Measurements from ENCODE around the gene BCO1.
A peak's percentile ranks its signal among the peaks of the same experiment; 100 is the strongest.

Gene BCO1

DNA sequence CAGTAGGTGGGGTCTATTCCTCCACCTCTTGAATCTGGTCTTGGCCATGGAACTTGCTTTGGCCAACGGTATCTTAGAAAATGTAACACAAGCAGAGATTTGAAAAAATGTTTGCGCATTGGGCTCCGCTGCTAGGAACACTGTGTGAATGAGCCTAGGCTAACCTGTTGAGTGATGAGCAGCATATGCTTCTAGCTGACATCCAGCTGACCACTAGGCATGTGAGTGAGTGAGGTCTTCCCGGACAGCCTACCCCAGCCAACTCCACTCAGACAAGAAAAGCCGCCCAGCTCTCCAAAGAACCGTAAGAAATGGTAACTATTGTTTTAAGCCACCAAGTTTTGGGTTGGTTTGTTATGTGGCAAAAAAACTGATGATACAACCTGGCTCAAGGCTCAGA, 31.4 kb upstream of the BCO1 start:
- Histone ChIP-seq H3K9ac (ENCODE audit: low read depth, low read length, poor library complexity) (no peak overlapping the region), H3K14ac (ENCODE audit: low read length) (no peak overlapping the region), H3K4ac (ENCODE audit: low read length) (no peak overlapping the region), H2BK15ac (ENCODE audit: low read length) (no peak overlapping the region), H2AK5ac (ENCODE audit: low read depth, low read length) (no peak overlapping the region), H2BK120ac (ENCODE audit: low read depth, low read length) (no peak overlapping the region), H2AFZ (ENCODE audit: low read length) (no peak overlapping the region), H3K18ac (ENCODE audit: low read length) (no peak overlapping the region), H4K8ac (ENCODE audit: low read depth, low read length) (no peak overlapping the region), H3K4me1 (ENCODE audit: control insufficient read depth in 2 of 2, insufficient read depth in 1 of 2, low read depth in 1 of 2, low read length in 2 of 2) (peaks cover 0 to 2% of the 10 kb centered on the region in 2 donors), H3K4me3 (ENCODE audit: low read length in 2 of 2) (no peak overlapping the region), H3K79me1 (ENCODE audit: low read depth, low read length) (no peaks in the 10 kb centered on the region), H3K27me3 (ENCODE audit: control insufficient read depth in 3 of 3, insufficient read depth in 3 of 3, low read depth in 1 of 3, low read length in 3 of 3) (peaks cover 0 to 11% (median 0%) of the 10 kb centered on the region in 3 experiments), H4K91ac (ENCODE audit: low read depth, low read length, poor library complexity) (no peak overlapping the region), H2BK12ac (ENCODE audit: low read length) (no peak overlapping the region), H3K36me3 (replicated peaks in 1 of 2; ENCODE audit: control insufficient read depth in 2 of 2, insufficient read depth in 2 of 2, low read length in 2 of 2) (no peaks in the 10 kb centered on the region), H3K9me3 (replicated peaks in 1 of 2; ENCODE audit: control insufficient read depth in 2 of 2, insufficient read depth in 1 of 2, low read depth in 1 of 2, low read length in 2 of 2) (no peaks in the 10 kb centered on the region), H3K23ac (ENCODE audit: low read depth, low read length, poor library complexity) (no peak overlapping the region), H3K27ac (replicated peaks; ENCODE audit: low read length) (no peak overlapping the region), H2BK5ac (ENCODE audit: low read length) (no peak overlapping the region), H3K4me2 (ENCODE audit: insufficient read depth, low read length, poor library complexity, severe bottlenecking) (no peak overlapping the region)
- no peak for DNase-seq (ENCODE audit: low spot score)
- WGBS, 2 donors (ENCODE audit: extremely low coverage in 2 of 2, insufficient read length in 2 of 2, insufficient replicate concordance in 1 of 2), result no CpG with 5 or more reads among the region's 6 CpGs

DNA sequence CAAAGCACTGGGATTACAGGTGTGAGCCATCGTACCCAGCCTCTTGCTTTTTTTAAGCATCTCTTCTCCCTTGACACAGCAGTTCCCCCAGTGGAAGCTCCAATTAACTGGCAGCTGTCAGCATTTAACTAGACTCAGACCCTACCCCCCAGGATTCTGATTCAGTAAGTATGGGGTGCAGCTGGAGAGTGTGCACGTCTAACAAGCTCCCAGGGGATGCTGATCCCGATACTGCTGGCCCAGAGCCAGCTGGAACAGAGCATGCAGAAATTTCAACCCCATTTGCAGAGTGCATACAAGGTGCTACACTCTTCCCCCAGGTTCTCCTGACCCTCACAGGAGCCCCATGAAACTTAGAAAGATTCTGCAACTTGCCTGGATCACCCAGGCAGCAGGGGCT, 27.7 kb upstream of the BCO1 start:
- Histone ChIP-seq H3K4me3 (ENCODE audit: low read length in 2 of 2) (no peak overlapping the region), H2AFZ (ENCODE audit: low read length) (no peak overlapping the region), H3K27ac (replicated peaks; ENCODE audit: low read length) (no peak overlapping the region), H4K8ac (ENCODE audit: low read depth, low read length) (no peak overlapping the region), H3K9me3 (replicated peaks in 1 of 2; ENCODE audit: control insufficient read depth in 2 of 2, insufficient read depth in 1 of 2, low read depth in 1 of 2, low read length in 2 of 2) (no peaks in the 10 kb centered on the region), H2BK5ac (ENCODE audit: low read length) (no peak overlapping the region), H2BK12ac (ENCODE audit: low read length) (no peak overlapping the region), H3K18ac (ENCODE audit: low read length) (peak overlapping the region; percentile 18), H3K14ac (ENCODE audit: low read length) (no peak overlapping the region), H3K9ac (ENCODE audit: low read depth, low read length, poor library complexity) (no peak overlapping the region), H2AK5ac (ENCODE audit: low read depth, low read length) (no peak overlapping the region), H3K4ac (ENCODE audit: low read length) (no peak overlapping the region), H3K4me2 (ENCODE audit: insufficient read depth, low read length, poor library complexity, severe bottlenecking) (no peak overlapping the region), H2BK120ac (ENCODE audit: low read depth, low read length) (no peak overlapping the region), H3K4me1 (ENCODE audit: control insufficient read depth in 2 of 2, insufficient read depth in 1 of 2, low read depth in 1 of 2, low read length in 2 of 2) (no peaks in the 10 kb centered on the region), H2BK15ac (ENCODE audit: low read length) (no peak overlapping the region), H3K79me1 (ENCODE audit: low read depth, low read length) (no peaks in the 10 kb centered on the region), H3K27me3 (ENCODE audit: control insufficient read depth in 3 of 3, insufficient read depth in 3 of 3, low read depth in 1 of 3, low read length in 3 of 3) (peaks cover 0 to 17% (median 0%) of the 10 kb centered on the region in 3 experiments), H4K91ac (ENCODE audit: low read depth, low read length, poor library complexity) (no peak overlapping the region), H3K23ac (ENCODE audit: low read depth, low read length, poor library complexity) (no peak overlapping the region), H3K36me3 (replicated peaks in 1 of 2; ENCODE audit: control insufficient read depth in 2 of 2, insufficient read depth in 2 of 2, low read length in 2 of 2) (no peaks in the 10 kb centered on the region)
- DNase-seq (ENCODE audit: low spot score), result no peak
- no CpG with 5 or more reads among the region's 3 CpGs for WGBS, 2 donors (ENCODE audit: extremely low coverage in 2 of 2, insufficient read length in 2 of 2, insufficient replicate concordance in 1 of 2)

DNA sequence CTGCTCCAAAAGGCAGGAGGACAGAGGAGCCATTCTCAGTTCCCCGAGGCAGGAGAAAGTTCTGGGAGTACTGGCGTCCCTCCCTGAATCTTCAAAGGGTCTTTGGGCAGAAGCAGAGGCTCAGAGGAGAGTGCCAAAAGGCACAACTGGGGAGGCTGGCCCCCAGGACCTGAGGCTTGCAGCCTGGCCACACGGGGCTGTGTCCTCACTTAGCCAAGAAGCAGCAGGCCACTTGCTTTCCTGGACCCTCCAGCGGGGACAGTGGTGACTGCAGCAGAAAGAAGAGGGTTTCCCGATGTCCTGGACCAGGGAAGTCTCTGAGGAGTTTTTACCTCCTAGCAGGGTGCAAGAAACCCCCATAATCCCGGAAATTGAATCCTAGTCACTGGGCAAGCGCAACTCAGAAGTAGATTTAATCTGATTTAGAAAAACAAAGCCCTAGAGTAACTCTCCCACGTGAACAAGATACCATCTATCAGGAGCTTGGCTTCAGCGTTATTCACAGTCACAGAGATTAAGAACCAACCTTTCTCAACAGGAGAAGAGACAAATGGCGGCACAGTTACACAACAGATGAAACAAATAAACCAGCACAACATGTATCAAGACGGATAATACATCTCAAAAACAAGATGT, 25.5 kb upstream of the BCO1 start:
- Histone ChIP-seq H3K9me3 (replicated peaks in 1 of 2; ENCODE audit: control insufficient read depth in 2 of 2, insufficient read depth in 1 of 2, low read depth in 1 of 2, low read length in 2 of 2) (no peaks in the 10 kb centered on the region), H2BK120ac (ENCODE audit: low read depth, low read length) (no peak overlapping the region), H3K27ac (replicated peaks; ENCODE audit: low read length) (no peak overlapping the region), H2BK15ac (ENCODE audit: low read length) (no peak overlapping the region), H2BK12ac (ENCODE audit: low read length) (no peak overlapping the region), H4K91ac (ENCODE audit: low read depth, low read length, poor library complexity) (no peak overlapping the region), H2AFZ (ENCODE audit: low read length) (peak overlapping the region; percentile 68), H3K4me1 (ENCODE audit: control insufficient read depth in 2 of 2, insufficient read depth in 1 of 2, low read depth in 1 of 2, low read length in 2 of 2) (no peaks in the 10 kb centered on the region), H3K4me3 (ENCODE audit: low read length in 2 of 2) (no peak overlapping the region), H3K27me3 (ENCODE audit: control insufficient read depth in 3 of 3, insufficient read depth in 3 of 3, low read depth in 1 of 3, low read length in 3 of 3) (peaks cover 0 to 6% (median 0%) of the 10 kb centered on the region in 3 experiments), H2BK5ac (ENCODE audit: low read length) (no peak overlapping the region), H2AK5ac (ENCODE audit: low read depth, low read length) (peak overlapping the region; percentile 84), H3K14ac (ENCODE audit: low read length) (no peak overlapping the region), H3K23ac (ENCODE audit: low read depth, low read length, poor library complexity) (no peak overlapping the region), H3K4me2 (ENCODE audit: insufficient read depth, low read length, poor library complexity, severe bottlenecking) (no peak overlapping the region), H3K9ac (ENCODE audit: low read depth, low read length, poor library complexity) (no peak overlapping the region), H3K36me3 (replicated peaks in 1 of 2; ENCODE audit: control insufficient read depth in 2 of 2, insufficient read depth in 2 of 2, low read length in 2 of 2) (no peaks in the 10 kb centered on the region), H3K18ac (ENCODE audit: low read length) (peak overlapping the region; percentile 89), H3K4ac (ENCODE audit: low read length) (no peak overlapping the region), H3K79me1 (ENCODE audit: low read depth, low read length) (peaks cover 3% of the 10 kb centered on the region), H4K8ac (ENCODE audit: low read depth, low read length) (no peak overlapping the region)
- no CpG with 5 or more reads among the region's 11 CpGs for WGBS, 2 donors (ENCODE audit: extremely low coverage in 2 of 2, insufficient read length in 2 of 2, insufficient replicate concordance in 1 of 2)
- no peak for DNase-seq (ENCODE audit: low spot score)

DNA sequence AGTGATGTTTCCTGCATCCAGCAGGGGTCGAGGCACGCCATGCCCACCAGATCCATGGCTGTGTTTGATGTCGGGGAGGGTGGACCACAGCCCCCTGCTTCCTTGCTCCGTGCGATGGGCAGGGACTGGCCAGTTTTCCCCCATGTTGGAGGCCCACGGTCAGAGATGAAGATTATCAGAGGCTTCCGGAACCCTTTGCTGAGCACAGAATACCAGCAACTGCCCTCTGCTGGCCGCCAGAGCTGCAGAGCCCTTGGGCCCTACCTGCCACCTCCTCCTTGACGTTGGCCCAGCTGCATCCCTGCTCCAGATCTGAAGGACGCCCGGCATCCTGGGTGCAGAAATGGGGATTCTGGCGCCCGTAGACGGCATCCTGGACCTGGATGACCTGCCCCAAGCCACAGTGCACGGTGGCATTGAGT, 23.7 kb upstream of the BCO1 start:
- peak overlapping the region; percentile 75 for H2BK15ac ChIP-seq (ENCODE audit: low read length)
- H2AFZ ChIP-seq (ENCODE audit: low read length), result peak overlapping the region; percentile 59
- no peak overlapping the region for H3K4me3 ChIP-seq (ENCODE audit: low read length in 2 of 2)
- no peak overlapping the region for H3K4ac ChIP-seq (ENCODE audit: low read length)
- no peak overlapping the region for H3K14ac ChIP-seq (ENCODE audit: low read length)
- no peaks in the 10 kb centered on the region for H3K9me3 ChIP-seq (replicated peaks in 1 of 2; ENCODE audit: control insufficient read depth in 2 of 2, insufficient read depth in 1 of 2, low read depth in 1 of 2, low read length in 2 of 2)
- no peak overlapping the region for H3K4me2 ChIP-seq (ENCODE audit: insufficient read depth, low read length, poor library complexity, severe bottlenecking)
- no peak overlapping the region for H4K91ac ChIP-seq (ENCODE audit: low read depth, low read length, poor library complexity)
- peaks cover 0 to 6% (median 0%) of the 10 kb centered on the region in 3 experiments for H3K27me3 ChIP-seq (ENCODE audit: control insufficient read depth in 3 of 3, insufficient read depth in 3 of 3, low read depth in 1 of 3, low read length in 3 of 3)
- peak overlapping the region; percentile 8 for H3K23ac ChIP-seq (ENCODE audit: low read depth, low read length, poor library complexity)
- no peak overlapping the region for H3K27ac ChIP-seq (replicated peaks; ENCODE audit: low read length)
- H3K4me1 ChIP-seq (ENCODE audit: control insufficient read depth in 2 of 2, insufficient read depth in 1 of 2, low read depth in 1 of 2, low read length in 2 of 2), result no peaks in the 10 kb centered on the region
- no peak overlapping the region for H2BK120ac ChIP-seq (ENCODE audit: low read depth, low read length)
- H4K8ac ChIP-seq (ENCODE audit: low read depth, low read length), result no peak overlapping the region
- H2BK12ac ChIP-seq (ENCODE audit: low read length), result no peak overlapping the region
- H3K36me3 ChIP-seq (replicated peaks in 1 of 2; ENCODE audit: control insufficient read depth in 2 of 2, insufficient read depth in 2 of 2, low read length in 2 of 2), result no peaks in the 10 kb centered on the region
- H3K79me1 ChIP-seq (ENCODE audit: low read depth, low read length), result peaks cover 3% of the 10 kb centered on the region
- DNase-seq (ENCODE audit: low spot score), result no peak
- H3K18ac ChIP-seq (ENCODE audit: low read length), result peak overlapping the region; percentile 44
- no CpG with 5 or more reads among the region's 15 CpGs for WGBS, 2 donors (ENCODE audit: extremely low coverage in 2 of 2, insufficient read length in 2 of 2, insufficient replicate concordance in 1 of 2)
- H3K9ac ChIP-seq (ENCODE audit: low read depth, low read length, poor library complexity), result no peak overlapping the region
- H2AK5ac ChIP-seq (ENCODE audit: low read depth, low read length), result peak overlapping the region; percentile 16
- H2BK5ac ChIP-seq (ENCODE audit: low read length), result no peak overlapping the region
